SK-N-MC (cell line): ENCODE results near the gene MST1R.

Experiments
- EZH2 ChIP-seq: fragments of 200-600 bp; sonication (generic); IDR thresholded peaks from one replicate; pipeline ENCODE4 v1.6.1; 2017; ENCODE audit warnings: antibody characterized with exemption
- FOXP2 ChIP-seq: optimal IDR thresholded peaks from 2 replicates; pipeline ENCODE3; 2011; ENCODE audit warnings: mild to moderate bottlenecking, moderate library complexity; ENCODE audit not compliant: insufficient read depth; ENCODE audit errors: extremely low read length, control extremely low read depth
- POLR2AphosphoS5 ChIP-seq: IDR thresholded peaks from 2 replicates; pipeline ENCODE4 v1.6.1; 2012; ENCODE audit warnings: mild to moderate bottlenecking, low read depth, low read length, borderline replicate concordance

DNA sequence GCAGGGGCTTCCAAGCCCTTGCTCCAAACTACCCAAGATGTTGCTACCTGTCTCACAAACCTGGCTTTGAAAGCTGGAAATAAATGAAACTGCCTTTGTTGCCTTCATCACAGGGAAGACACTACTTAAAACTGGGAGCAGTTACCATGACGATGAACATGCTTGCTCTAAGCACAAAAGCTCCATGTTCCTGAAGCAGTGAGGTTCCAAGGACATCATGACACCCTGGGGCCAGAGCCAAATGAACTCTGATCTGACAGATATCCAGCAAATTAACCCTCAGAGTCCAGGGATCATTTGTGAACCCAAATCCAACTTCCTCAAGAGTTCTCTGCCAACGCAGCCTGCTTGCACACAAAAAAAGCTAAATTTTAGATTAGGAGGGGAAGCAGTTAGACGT is 58.0 kb downstream of the MST1R start:
- TF ChIP-seq EZH2, result no peak
- TF ChIP-seq POLR2AphosphoS5, result no peak
- no peak for TF ChIP-seq FOXP2
